ENCODE results near the gene KCNT1. TPM values are rescaled to one million over a fixed set of nuclear protein-coding genes. Genes with fewer than 3 reads are reported as not detected.
"Not testable (repeated sequence)": the region's sequence is repeated elsewhere in the genome, so short reads cannot be mapped to it uniquely, and the experiment has no call there.

The KCNT1 gene
- total RNA-seq, 2 donors from 2014 or later: 0.34 TPM; not detected in 1

- DNase-seq (no peak), ATAC-seq (no peak)
- intact Hi-C loops (cut with DNase I, micrococcal nuclease): no loop called here
These were observed 31.0 kb upstream of the KCNT1 start for GRCh38 chr9:135670721-135671590.

- intact Hi-C loops (cut with DNase I, micrococcal nuclease): no loop called here
- ATAC-seq (no peak), DNase-seq (no peak)
These were observed 30.4 kb upstream of the KCNT1 start for GRCh38 chr9:135671591-135672041.

DNA sequence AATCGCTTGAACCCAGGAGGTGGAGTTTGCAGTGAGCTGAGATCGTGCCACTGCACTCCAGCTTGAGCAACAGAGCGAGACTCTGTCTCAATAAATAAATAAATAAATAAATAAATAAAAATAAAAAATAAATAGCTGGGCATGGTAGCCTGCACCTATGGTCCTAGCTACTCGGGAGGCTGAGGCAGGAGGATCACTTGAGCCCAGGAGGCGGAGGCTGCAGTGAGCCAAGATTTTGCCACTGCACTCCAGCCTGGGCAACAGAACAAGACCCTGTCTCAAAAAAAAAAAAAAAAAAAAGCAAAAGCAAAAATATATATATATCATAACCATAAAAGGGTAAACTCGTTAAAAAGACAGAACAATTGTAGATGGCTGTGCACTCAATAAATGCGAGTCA, 29.2 kb upstream of the KCNT1 start:
- DNase-seq; ATAC-seq; intact Hi-C loops (cut with DNase I, micrococcal nuclease): not testable (repeated sequence)

DNA sequence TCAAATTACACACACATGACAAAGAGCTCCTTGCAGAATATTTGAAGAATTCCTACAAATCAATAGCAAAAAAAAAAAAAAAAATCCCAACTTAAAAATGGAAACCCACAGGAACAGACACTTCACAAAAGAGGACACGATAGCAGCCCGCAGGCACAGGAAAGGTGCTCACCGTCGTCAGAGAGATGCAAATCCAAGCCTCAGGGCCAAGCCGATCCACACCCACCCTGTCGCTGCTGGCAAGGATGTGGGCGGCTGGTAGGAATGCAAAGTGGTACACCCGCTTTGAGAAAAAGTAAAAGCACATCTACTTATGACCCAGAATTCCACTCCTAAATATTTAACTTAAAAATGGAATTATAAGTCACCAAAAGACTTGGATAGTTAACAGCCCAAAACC, 28.0 kb upstream of the KCNT1 start:
- ATAC-seq: no peak
- DNase-seq: no peak
- intact Hi-C loops (cut with DNase I, micrococcal nuclease): no loop called here

DNA sequence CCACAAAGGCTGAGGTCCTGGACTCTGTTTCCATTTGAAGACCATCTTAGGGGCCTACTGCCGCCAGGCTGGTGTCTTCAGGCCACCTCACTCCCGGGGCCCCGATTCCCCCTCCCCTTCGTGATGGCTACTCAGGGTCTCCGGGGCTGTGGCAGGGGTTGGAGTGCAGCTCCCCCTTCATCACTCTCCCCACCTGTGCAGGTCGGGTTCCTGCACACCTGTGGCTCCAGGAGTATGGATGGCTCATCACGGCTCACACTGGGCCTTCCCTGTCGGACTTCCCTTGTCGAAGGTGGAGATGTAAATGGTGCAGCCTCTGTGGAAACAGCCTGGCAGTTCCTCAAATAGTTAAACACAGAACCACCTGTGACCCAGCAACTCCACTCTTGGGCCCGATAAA, 27.0 kb upstream of the KCNT1 start:
- ATAC-seq (no peak), DNase-seq (no peak)
- intact Hi-C loops (cut with DNase I, micrococcal nuclease): no loop called here

GRCh38 chr9:135676891-135677290, 25.1 kb upstream of the KCNT1 start:
- intact Hi-C loops (cut with DNase I, micrococcal nuclease): no loop called here
- ATAC-seq (no peak), DNase-seq (no peak)

DNA sequence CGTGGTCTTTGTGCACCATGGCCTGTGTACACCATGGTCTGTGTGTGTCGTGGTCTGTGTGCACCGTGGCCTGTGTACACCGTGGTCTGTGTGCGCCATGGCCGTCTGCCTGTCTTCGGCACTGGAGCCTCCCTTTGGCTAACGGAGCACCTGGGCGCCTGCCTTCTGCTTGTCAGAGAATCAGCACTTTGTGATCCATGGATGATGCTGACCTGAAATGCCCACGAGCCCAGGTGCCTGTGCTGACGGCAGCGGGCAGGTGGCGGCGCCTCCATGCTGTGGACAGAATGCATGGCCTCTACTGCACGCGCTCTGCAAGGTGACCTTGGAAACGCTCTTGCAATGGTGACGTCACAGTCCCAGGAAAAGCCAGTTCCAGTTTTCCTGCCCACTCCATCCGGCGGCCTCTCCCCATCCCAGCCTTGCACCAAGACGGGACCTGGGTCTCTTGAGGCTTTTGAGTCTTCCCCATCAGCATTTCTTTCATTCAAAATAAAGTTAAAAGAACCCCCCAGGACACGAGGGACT, 24.3 kb upstream of the KCNT1 start:
- intact Hi-C loops (cut with DNase I, micrococcal nuclease): no loop called here
- no peak for ATAC-seq
- no peak for DNase-seq

DNA sequence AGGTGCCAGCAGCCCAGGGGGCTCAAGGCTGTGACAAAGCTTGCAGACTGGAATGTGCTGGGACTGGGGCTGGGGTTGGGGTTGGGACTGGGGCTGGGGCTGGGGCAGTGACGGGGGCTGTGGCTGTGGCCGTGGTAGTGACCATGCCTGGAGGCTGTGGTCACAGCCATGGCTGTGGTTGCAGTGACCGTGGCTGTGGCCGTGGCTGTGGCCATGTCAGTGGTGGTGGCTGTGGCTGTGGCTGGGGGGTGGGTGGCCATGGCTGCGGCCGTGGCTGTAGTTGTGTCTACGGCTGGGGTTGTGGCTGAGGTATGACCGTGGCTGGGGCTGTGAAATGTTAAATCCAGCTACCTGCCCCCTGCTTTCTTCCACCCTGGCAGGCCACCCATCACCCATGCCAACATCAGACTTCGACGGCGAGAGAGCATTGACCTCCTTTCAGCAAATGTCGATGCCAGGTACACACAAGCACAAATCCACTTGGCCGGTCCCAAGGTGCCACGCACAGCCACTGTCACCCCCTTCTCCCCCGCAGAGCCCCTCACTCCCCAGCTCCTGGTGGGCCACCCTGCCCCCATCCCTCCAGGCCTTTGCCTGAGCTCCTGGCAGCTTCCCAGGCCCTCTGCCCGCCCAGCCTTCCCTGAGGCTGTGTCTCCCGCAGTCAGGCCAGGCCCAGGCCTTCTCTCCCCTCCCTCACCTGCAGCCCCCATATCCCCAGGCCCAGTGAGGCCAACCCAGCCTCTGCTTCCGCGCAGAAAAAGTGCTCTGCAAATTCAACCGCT, 23.6 kb upstream of the KCNT1 start:
- ATAC-seq (no peak), DNase-seq (no peak)
- intact Hi-C loops (cut with DNase I, micrococcal nuclease): no loop called here

- DNase-seq (no peak), ATAC-seq (no peak)
- intact Hi-C loops (cut with DNase I, micrococcal nuclease): no loop called here
These were observed 21.9 kb upstream of the KCNT1 start for GRCh38 chr9:135680056-135680455.

GRCh38 chr9:135681161-135681560, 20.8 kb upstream of the KCNT1 start:
- no peak for ATAC-seq
- intact Hi-C loops (cut with DNase I, micrococcal nuclease): no loop called here

DNA sequence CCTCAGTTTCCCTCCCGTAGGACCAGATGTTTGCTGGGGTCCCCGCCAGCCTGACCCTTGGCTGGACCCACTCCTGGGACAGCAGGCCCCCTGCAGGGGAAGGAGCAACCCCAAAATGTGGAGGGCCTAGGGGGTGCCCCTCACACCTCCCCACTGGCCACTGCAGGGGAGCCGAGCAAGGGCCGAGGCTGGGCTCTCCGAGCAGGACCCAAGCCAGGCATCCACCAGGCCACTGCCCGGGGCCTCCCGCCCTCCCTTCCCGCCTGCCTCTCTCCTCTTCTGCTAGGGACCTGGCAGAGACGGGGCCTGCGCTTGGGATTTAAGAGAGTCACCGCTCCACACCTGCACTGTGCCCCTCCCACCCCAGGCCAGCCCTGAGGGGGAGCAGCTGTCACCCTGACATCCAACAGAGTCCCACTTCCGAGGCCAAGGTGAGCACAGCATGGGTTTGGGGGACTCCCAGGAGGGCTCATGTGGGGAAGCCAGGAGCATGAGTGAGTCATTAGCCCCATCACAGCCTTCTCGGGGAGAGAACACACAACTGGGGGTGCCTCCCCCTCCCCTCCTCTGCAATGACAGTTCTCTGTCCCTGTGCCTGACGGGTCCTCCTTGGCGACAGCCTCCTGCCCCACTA, 18.5 kb upstream of the KCNT1 start:
- no peak for DNase-seq
- intact Hi-C loops (cut with DNase I, micrococcal nuclease): no loop called here
- no peak for ATAC-seq

More at GRCh38 chr9:135681161-135681560, 20.8 kb upstream of the KCNT1 start:
- no peak for DNase-seq

DNA sequence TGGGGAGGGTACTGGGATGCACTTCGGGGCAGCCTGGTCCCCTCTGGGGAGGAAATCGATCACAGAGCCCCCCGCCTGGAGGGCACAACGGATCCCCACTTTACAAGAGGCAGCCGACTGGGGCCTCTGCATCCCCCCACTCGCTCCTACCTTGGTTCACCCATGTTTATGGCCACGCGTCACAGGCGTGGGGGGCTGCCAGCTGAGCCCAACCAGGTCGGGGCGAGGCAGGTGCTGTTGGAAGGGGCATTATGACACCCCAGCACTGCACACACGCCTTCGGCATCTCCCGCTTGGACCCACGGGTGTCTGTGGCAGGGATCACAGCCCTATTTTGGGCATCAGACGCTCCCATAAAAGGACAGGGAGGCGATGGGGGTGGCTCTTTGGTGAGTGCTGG, 17.3 kb upstream of the KCNT1 start:
- intact Hi-C loops (cut with DNase I, micrococcal nuclease): no loop called here
- ATAC-seq: no peak
- DNase-seq: no peak

DNA sequence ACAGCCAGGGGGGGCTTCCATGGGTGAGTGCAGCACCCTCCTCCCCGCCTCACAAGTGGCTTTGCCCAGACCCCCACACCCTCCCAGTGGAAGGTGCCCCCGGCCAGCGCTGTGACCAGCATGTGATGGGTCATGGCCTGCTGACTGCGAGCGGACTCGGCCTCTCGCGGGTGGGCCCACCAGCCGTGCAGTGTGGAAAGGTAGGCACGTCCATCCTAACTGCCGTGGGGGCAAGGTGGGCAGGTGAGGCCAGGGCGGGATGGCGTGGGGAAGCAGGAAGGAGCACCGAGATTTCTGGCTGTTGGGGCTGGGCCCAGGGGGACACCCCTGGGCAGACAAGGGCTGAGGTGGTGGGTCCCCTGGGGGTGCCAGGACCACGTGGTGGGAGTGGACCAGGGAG, 14.8 kb upstream of the KCNT1 start:
- DNase-seq: no peak
- intact Hi-C loops (cut with DNase I, micrococcal nuclease): no loop called here
- ATAC-seq: no peak

GRCh38 chr9:135689011-135689410, 13.0 kb upstream of the KCNT1 start:
- no peak for ATAC-seq
- DNase-seq: no peak
- intact Hi-C loops (cut with DNase I, micrococcal nuclease): no loop called here

DNA sequence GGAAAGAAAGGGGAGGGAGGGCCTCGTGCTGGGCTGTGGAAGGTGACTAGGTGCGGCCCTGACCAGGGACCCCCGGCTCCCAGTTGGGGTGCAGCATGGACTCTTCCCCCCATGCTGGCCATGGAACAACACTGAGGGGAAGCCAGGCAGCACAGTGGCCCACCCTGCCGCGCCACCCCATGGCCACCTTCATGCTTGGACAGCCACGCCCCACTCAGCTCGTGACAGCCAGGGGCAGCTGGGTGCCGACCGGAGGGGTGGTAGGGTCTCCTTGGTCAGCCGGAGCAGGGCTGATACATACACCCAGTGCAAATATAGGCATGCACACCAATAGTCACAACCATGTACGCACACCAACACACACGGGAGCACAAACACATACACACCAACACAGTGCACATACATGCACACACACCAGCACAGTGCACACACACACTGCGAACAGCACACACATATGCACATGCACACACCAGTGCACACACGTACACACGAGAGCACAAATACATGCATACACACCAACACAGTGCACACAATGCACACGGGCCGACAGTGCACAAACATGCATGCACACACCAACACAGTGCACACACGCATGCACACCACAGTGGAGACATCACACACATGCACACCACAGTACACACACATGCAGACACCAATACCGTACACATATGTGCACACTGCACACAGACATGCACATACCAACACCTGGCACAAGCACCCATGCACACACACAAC, 11.0 kb upstream of the KCNT1 start:
- ATAC-seq (no peak), DNase-seq (no peak)
- intact Hi-C loops (cut with DNase I, micrococcal nuclease): no loop called here

DNA sequence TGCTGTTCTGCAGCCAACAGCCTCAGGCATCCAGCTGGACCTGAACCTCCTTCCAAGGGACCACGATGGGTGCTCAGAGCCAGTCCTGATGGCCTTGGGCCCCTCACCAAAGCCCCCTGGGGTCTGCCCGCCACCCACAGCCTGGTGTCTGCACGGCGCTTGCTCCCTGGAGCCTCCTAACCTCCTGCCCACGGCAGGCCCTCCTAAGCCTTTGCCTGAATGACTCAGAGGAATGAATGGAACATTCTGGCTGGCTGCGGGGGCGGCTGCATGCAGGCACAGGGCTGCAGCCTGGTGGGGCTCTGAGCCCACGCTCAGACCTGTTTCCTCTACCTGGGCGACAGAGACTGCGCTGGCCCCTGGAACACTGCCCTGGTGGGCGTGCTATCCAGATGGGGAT, 9.6 kb upstream of the KCNT1 start:
- no peak for ATAC-seq

DNA sequence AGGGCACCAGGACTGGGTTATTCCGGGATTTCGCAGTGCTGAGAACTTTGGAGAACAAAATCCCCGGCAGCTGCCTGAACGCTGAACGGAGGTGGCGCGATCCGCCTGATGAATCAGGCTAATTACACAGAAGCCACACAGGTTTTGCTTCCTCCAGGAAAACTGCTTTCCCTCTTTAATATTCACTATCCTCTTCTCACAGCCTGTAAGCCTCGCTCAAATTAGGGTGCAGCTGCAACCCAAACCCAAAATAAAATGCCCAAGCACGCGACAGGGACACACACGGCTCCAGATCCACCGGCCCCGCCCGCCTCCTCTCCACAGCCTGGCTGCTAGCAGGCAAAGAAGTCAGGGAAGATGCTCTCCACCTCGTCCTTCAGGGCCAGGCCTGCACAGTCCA, 8.7 kb upstream of the KCNT1 start:
- ATAC-seq: no peak
- intact Hi-C loops (cut with DNase I, micrococcal nuclease): no loop called here
- DNase-seq: no peak

More for the DNA sequence above, 9.6 kb upstream of the KCNT1 start:
- intact Hi-C loops (cut with DNase I, micrococcal nuclease): no loop called here
- no peak for DNase-seq

DNA sequence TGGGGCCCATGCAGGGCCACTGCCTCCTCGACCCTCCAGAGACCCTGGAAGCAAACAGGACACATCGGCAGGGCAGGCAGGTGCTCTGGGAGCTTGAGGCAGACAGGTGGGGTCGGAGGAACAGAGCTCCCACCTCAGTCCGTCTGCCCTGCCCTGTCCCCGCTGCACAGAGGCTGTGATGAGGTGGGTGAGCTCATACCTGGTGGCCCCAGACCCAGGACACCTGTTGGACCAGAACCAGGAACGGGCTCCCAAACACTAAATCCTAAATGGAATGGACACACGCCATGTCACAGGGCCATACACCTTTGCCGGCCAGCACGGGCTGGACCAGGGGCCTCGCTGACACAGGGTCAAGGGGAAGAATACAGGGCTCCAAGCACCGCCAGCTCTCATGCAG, 8.2 kb upstream of the KCNT1 start:
- DNase-seq (no peak), ATAC-seq (no peak)
- intact Hi-C loops (cut with DNase I, micrococcal nuclease): no loop called here

DNA sequence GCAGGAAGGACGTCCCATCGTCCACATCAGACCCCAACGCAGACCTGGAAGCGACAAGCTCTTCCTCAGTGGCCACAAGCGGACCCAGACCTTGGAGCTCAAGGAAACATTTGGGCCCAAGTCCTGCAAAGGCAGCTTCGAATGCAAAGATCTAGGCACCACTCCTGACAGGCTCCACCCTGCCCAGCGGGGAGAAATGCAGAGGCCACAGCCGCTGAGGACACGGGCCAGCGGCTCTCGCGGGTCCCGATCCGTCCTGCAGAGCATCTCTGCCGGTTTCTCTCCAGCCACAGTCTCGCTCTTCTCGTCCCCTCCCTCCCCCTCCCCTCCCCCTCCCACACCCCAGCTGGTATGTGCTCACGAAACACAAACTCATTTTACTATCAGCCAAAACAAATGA, 7.6 kb upstream of the KCNT1 start:
- ATAC-seq (no peak), DNase-seq (no peak)
- intact Hi-C loops (cut with DNase I, micrococcal nuclease): no loop called here
